Stimulated activated CD4-positive, alpha-beta T cell treated with anti-CD3 and anti-CD28 coated beads, Interleukin-4, amount 100 ng/mL, for 1 hour (primary cell): ENCODE measurements around the gene ZNF664.

Experiments used
- DNase-seq: peaks from one replicate; pipeline ENCODE4 v3.0.0-alpha.2; 2020

ZNF664 gene

DNA sequence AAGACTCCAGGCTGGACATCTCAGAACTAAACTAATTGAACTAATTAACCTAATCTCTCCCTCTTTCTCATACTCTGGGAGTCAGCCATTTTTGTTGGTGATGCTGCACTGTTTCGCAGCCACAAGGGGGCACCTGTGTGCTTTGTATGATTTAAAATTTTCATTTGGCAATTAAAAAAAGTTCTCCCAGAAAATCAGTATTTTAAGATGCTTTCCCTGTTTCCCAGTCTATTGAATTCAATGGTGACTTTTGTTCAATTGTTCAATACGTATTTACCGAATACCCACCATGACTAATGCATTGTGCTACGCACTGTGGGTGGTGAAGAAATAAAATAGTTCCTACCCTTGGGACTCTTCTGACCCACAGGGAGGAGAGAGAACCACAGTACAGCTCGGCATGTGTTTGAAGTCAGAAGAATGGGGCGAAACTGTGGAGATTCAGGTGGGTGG is 63.7 kb downstream of the ZNF664 start:
- DNase-seq: peak; percentile 49

DNA sequence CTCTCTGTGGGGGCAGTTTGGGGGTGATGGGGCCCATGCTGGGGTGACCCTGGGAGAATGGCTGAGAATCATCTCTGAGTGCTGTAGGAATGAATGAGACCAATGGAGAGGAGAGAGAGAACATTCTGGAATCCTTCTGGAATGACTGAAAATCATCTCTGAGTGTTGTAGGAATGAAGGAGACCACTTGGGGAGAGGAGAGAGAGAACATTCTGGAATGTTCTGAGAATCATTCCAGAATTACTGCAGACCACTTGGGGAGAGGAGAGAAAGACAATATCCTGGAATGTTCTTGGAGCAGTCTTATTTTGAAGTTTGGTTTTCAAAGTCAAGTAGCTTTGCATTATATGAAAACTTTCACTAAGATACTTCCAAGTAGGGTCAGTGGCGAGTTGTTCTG is 64.3 kb downstream of the ZNF664 start:
- DNase-seq: no peak

DNA sequence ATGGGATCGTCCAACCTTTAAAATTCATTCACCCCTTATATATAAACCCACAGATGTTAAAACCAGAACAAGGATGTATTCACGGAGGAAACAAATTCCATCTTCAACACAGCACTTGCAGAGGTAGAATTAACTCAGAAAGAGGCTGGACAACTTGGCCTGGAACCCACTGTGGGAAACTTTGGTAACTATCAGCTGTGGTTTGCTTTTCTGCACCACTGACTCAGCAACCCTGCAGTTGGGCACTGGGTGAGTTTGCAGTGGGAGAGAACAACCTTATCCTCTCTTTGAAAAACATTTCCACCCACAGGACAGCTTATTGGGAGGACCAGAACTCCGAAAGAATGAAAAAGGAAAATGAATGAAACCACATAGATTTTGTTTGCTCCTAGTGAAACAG is 66.3 kb downstream of the ZNF664 start:
- DNase-seq: no peak

DNA sequence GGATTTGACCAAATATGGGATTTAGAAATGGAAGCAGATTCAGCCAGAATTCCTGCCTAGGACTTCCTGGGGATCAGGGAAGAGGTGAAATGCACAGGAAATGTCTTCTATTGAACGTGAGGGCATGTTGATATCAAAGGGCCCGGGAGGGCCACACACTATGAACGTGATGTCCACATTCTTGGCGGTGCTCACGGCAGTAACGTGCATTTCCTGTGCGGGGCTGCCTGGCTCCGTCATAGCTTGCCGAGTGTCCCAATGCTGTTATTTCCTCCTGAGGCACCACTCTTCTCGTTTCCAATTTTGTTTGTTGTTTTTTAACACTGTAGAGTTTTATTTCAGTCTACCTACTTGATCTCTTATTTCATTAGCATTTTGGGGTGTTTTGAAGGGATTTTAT is 67.3 kb downstream of the ZNF664 start:
- no peak for DNase-seq

DNA sequence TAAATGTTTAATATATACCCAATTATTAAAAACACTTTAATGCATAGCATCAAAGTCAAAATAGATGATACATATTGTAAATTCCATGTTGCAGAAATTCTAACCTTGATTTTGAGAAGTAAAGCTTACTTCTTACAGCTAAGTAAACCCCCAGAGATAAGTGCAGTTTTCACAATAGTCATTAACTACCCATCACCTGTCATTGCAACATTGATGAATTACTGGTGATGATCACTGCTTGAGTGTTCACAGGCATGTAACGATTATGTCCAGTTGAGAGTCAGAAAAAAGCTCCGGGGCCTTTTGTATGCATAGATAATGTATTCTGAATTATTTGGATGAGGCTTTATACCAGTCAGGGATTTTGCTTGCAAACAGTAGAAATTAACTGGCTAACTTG is 67.7 kb downstream of the ZNF664 start:
- DNase-seq: no peak

DNA sequence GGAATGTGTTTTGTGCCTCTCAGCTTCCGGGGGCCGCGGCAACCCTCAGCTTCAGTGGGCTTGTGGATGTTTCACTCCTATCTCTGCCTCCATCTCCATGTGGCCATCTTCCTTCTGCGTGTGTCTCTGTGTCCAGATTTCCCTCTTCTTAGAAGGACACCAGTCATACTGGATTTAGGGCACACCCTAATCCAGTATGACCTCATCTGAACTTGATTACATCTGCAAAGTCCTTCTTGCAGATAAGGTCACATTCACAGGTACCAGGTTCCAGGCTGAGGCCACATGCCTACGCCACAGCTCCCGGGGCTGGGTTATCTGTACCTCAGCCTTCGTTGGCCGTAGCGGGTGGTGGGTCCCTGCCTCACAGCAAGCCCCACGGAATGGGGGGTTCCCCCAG is 68.9 kb downstream of the ZNF664 start:
- DNase-seq: no peak

DNA sequence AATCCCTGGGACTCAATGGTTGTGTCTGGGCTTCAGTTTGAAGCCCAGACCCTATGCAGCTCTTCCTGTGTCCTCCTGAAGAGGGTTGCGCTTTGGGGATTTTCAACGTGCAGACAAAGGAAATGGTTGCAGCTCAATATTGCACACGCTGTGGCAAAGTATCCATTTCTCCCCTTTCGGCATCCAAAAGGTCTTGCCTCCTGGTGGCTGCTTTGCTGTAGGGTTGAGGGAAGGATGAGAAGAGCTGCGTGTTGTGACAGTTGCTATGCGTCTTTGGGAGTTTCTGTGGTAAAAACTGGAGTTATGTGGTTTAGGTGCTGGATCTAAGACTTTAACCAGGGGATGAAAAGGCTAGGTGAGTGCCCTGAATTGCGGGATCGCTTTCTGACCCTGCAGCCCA is 71.0 kb downstream of the ZNF664 start:
- DNase-seq: no peak

DNA sequence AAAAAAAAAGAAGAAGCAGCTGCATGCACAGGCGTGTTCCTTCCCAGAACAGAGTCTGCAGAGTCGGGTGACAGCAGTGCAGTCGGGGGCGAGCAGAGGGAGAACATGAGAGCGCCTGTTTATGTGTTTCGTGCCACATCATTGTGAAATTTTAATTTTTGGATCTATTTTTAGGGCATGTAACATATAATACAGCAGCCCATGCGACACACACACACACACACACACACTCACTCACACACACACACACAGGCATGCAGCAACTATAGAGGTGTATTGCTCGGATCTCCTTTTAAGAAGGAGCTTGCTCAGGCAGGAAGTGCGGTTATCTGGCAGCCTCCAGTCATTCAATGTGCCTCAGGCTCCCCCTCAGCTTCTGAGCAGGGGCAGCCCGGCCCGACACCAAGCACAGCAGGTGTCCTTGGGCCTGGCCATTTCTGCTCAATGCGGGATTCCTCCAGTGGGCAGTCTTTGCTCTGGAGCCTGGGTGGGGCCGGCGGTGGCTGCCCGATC is 71.8 kb downstream of the ZNF664 start:
- no peak for DNase-seq

DNA sequence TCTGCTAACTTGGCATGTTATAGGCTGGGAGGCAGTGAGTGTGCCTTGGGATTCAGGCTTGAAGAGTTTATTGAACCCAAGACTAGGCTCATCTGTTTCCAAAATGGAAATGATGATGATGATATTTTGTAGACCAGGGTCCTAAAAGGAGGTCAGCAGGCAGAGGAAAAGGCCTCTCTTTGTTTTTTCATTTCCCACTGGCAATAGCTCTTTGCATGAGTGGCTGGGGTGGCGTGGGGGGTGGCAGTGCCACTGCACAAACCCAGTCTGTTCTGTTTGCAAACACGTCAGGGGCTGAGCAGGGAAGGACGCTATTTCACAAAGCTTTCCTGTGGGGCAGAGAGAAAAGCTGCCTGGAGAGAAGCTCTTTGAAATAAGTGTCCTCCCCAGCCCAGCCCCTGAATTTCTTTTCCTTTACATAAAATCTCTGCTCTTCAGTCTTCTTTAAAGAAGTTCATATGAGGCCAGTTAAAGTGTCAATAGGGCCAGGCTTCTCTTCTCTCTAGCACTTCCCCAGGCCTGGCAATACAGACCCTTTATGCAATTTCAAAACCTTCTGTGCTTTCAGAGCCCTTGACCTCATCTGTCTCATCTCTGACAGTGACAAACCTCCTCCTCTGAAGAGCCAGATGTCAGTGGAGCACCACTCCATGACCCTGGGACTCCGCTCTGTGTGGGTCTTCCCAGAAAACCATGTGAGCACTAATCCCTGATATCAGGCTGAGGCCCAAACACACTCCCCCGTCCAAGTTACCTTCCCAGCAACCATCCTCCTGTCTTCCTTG is 72.8 kb downstream of the ZNF664 start:
- DNase-seq: no peak

DNA sequence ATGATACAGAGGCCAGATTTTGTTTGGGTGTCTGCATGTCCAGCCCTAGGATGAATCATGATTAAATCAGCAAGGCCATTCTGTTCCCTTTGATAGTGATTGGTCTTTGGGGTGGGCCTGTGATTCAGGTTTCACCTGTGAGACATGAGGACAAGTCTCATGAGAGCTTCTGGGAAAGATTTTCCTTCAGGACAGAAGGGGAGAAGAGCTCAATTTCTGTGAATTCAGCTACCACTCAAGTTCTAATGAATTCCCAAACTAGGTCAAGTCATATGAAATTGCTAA is 73.4 kb downstream of the ZNF664 start:
- no peak for DNase-seq

DNA sequence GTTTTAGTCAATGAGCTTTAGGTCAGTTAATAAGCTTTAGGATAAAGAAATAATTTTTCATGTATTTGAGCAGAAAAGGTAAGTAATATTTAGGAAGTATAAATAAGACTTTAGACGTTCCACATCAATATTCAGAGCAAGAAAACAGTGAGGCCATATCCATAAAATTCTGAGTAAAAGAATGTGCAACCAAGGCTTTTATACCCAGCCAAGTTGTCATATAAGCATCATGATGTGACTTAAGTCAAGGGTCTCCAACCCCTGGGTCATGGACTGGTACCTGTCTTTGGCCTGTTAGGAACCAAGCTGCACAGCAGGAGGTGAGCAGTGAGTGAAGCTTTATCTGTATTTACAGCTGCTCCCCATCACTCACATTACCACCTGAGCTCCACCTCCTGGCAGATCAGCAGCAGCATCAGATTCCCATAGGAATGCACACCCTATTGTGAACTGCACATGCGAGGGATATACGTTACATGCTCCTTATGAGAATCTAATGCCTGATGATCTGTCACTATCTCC is 74.1 kb downstream of the ZNF664 start:
- DNase-seq: no peak

DNA sequence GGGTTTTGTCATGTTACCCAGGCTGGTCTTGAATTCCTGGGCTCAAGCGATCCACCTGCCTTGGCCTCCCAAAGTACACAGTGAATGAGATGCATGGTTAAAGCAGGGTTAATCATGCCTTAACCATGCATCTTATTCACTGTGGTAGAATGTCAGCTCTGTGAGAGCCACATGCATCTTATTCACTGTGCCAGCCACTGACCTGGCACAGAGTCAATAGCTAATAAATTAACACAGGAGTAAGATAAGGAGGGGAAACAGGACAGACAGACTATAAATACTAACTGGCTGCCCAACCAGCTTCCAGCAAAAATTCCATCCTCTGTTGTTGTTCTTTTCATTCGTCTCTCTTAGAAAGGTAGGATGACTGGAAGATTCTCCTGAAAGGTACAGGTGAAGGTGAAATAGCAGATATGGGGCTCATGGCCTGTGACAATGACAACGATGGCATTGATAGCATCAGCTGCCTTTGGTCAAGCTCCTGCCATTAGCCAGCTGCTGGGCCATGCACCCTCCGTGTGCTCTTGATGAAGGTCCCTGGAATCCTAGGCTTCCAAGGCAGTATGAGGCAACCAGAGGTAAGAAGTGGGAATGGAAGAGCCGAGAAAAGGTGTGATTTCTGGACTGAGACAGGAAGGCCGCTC is 76.6 kb downstream of the ZNF664 start:
- DNase-seq: no peak

DNA sequence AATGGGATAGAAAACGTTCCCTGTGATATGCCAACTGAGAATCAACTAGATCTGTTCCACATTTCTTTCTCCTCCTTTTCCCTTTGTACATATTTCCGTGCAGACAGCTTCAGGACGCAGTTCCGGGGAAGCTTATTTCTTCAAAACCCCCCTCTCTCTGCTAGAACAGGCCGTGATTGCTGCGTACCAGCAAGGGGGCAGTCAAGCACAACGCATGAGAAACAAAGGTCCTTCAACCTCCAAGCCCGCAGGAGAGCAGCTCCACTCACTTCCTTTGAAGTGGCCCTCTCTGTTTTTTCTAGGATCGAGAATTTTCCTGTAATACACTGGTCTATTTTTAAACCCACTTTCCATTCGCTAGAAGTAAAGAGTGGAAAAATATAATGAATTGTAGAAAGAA is 80.8 kb downstream of the ZNF664 start:
- no peak for DNase-seq

DNA sequence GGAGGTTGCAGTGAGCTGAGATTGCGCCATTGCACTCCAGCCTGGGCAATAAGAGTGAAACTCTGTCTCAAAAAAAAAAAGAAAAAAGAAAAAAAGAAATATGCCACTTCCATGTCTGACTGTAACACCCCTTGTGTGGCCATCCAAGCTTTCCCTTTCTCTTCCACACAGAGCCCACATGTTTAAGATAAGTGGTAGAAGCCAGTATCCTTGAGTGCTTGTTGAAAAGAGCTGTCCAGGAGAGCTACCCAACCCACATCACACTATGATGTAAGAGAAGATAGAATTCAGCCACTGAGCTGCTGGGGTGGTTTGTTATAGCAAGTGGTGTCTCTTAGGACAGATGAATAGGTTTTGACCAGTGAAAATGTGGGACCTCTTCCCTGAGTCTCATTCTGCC is 82.1 kb downstream of the ZNF664 start:
- no peak for DNase-seq

DNA sequence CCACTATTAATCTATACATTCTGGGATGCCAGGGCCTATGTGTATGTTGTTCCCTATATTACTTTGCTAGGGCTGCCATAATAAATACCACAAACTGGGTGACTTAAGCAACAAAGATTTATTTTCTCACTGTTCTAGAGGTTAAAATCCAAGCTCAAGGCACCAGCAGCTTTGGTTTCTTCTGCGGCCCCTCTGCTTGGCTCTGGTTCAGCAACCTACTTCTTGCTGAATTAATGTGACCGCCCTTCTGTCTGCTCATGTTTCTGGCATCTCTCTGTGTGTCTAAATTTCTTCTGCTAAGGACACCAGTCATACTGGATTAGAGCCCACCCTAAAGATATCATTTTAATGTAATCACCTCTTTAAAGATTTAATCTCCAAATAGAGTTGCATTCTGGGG is 84.7 kb downstream of the ZNF664 start:
- DNase-seq: no peak

DNA sequence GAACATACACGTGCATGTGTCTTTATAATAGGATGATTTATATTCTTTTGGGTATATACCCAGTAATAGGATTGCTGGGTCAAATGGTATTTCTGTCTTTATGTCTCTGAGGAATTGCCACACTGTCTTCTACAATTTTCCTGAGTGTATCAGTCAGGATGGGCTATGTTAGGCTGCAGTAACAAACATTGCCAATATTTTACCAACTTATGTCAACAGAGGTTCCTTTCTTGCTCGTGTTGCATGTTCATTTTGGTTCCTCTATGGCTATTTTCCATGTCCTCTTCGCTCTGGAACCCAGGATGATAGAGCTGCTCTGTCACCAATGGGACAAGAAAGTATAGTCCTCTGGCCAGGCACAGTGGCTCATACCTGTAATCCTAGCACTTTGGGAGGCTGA is 86.7 kb downstream of the ZNF664 start:
- DNase-seq: no peak
